HCT116 (cell line): ENCODE measurements around the gene UTS2B. TPM values are rescaled to one million over a fixed set of nuclear protein-coding genes. Genes with fewer than 3 reads are reported as not detected.

Experiments
- ATAC-seq: fragments of 200-7000 bp; cut with Tn5 transposase; 2 replicates; pipeline ENCODE4 v1.9.1; 2020; ENCODE audit warnings: mild to moderate bottlenecking, moderate library complexity
- BruUV-seq: library from RNA; stranded (reverse); fragments of 400-500 nt; replicated peaks from 2 replicates; lab custom pipeline; 2021; lab: Mats Ljungman, UMichigan
- CTCF ChIA-PET: fragments of 300-600 bp; sonication (Branson Sonifier 250); formaldehyde crosslinking; loops from one replicate; lab custom pipeline; 2021; ENCODE audit warnings: antibody characterized with exemption; lab: Charles Lee
- POLR2A ChIA-PET: fragments of 300-600, 350-600 bp; sonication (Branson Sonifier 250); formaldehyde crosslinking; loops from one replicate; lab custom pipeline; 2021; ENCODE audit warnings: antibody characterized with exemption; lab: Charles Lee
- RAD21 ChIA-PET, 2 experiments: fragments of 300-600 bp; sonication (Branson Sonifier 250); formaldehyde crosslinking; loops; one replicate each; lab custom pipeline; 2023; ENCODE audit warnings: low total read pairs in 2 of 2; ENCODE audit not compliant: uncharacterized antibody in 2 of 2, unreplicated experiment in 2 of 2, low non-redundant PET in 1 of 2; lab: Charles Lee
- DNase-seq: peaks from one replicate; pipeline ENCODE4 v3.0.0-alpha.2; 2010; ENCODE audit warnings: low read depth, low spot score
- H2AFZ ChIP-seq: fragments of 200-600 bp; shearing (Covaris generic), sonication (generic); 2 replicates; pipeline ENCODE4 v1.6.1; 2017; ENCODE audit warnings: low read depth, mixed run types, mixed read lengths, antibody characterized with exemption, low read length; ENCODE audit not compliant: poor library complexity, severe bottlenecking
- H3K27ac ChIP-seq: 2 replicates; pipeline ENCODE4 v1.5.1; 2012; ENCODE audit warnings: low read depth, low read length
- H3K27me3 ChIP-seq: fragments of 200-600 bp; sonication (generic); 2 replicates; pipeline ENCODE4 v1.6.1; 2016; ENCODE audit warnings: mixed run types, low read length, mixed read lengths; ENCODE audit not compliant: insufficient read depth
- H3K36me3 ChIP-seq, 2 experiments: fragments of 200-500 bp in 1 of 2; fragments of 200-600 bp in 1 of 2; sonication (Bioruptor generic) in 1 of 2; sonication (generic) in 1 of 2; 2 replicates each; pipeline versions ENCODE4 v1.5.1 to v1.6.1; 2014 to 2016; ENCODE audit warnings: low read length in 2 of 2, inconsistent platforms in 1 of 2, mixed read lengths in 1 of 2, mixed run types in 1 of 2; ENCODE audit not compliant: insufficient read depth in 2 of 2, control insufficient read depth in 1 of 2
- H3K4me1 ChIP-seq, 2 experiments: fragments of 200-600 bp in 1 of 2; sonication (generic) in 1 of 2; 2 replicates each; pipeline versions ENCODE4 v1.5.1 to v1.6.1; 2012 to 2017; ENCODE audit warnings: low read length in 2 of 2, inconsistent platforms in 1 of 2, mild to moderate bottlenecking in 1 of 2, mixed read lengths in 1 of 2, mixed run types in 1 of 2, moderate library complexity in 1 of 2; ENCODE audit not compliant: insufficient read depth in 2 of 2, control insufficient read depth in 1 of 2
- H3K4me2 ChIP-seq: fragments of 200-600 bp; sonication (generic); 2 replicates; pipeline ENCODE4 v1.6.1; 2017; ENCODE audit warnings: mixed run types, low read length, mixed read lengths
- H3K4me3 ChIP-seq, 2 experiments: fragments of 200-600 bp in 1 of 2; sonication (generic) in 1 of 2; replicated peaks in 1 of 2; 2 replicates each; pipeline ENCODE4 v1.5.1; 2011 to 2016; ENCODE audit warnings: low read length in 2 of 2, control low read depth in 1 of 2, low read depth in 1 of 2, mild to moderate bottlenecking in 1 of 2, mixed read lengths in 1 of 2, mixed run types in 1 of 2
- H3K79me2 ChIP-seq: fragments of 200-600 bp; sonication (generic); 2 replicates; pipeline ENCODE4 v1.6.1; 2017; ENCODE audit warnings: mild to moderate bottlenecking, mixed run types, low read length, moderate library complexity, mixed read lengths; ENCODE audit not compliant: insufficient read depth
- H3K9ac ChIP-seq: fragments of 200-600 bp; sonication (generic); 2 replicates; pipeline ENCODE4 v1.6.1; 2016; ENCODE audit warnings: low read length, mixed read lengths
- H3K9me2 ChIP-seq: fragments of 200-600 bp; sonication (generic), shearing (Covaris generic); 2 replicates; pipeline ENCODE4 v1.6.1; 2017; ENCODE audit warnings: mixed run types, mild to moderate bottlenecking, moderate library complexity; ENCODE audit not compliant: insufficient read depth
- H3K9me3 ChIP-seq, 2 experiments: fragments of 200-500 bp in 1 of 2; fragments of 200-600 bp in 1 of 2; sonication (Bioruptor generic) in 1 of 2; sonication (generic) in 1 of 2; 2 replicates each; pipeline ENCODE4 v1.6.1; 2014 to 2017; ENCODE audit warnings: low read length in 2 of 2, mixed read lengths in 2 of 2, inconsistent platforms in 1 of 2, low read depth in 1 of 2, mild to moderate bottlenecking in 1 of 2, mixed run types in 1 of 2, moderate library complexity in 1 of 2; ENCODE audit not compliant: control insufficient read depth in 1 of 2, insufficient read depth in 1 of 2
- H4K20me1 ChIP-seq: fragments of 200-600 bp; sonication (generic), shearing (Covaris generic); 2 replicates; pipeline ENCODE4 v1.6.1; 2017; ENCODE audit warnings: mixed run types, mild to moderate bottlenecking, moderate library complexity; ENCODE audit not compliant: insufficient read depth
- CBX3 ChIP-seq: IDR thresholded peaks from 2 replicates; pipeline ENCODE4 v1.6.1; 2012; ENCODE audit warnings: low read depth
- EGR1 ChIP-seq: IDR thresholded peaks from 2 replicates; pipeline ENCODE4 v1.6.1; 2012; ENCODE audit warnings: low read depth
- EZH2phosphoT487 ChIP-seq: fragments of 200-600 bp; IDR thresholded peaks from 2 replicates; pipeline ENCODE4 v1.6.1; 2018; ENCODE audit warnings: antibody characterized with exemption, borderline replicate concordance
- POLR2AphosphoS5 ChIP-seq: IDR thresholded peaks from 2 replicates; pipeline ENCODE4 v1.6.1; 2011; ENCODE audit warnings: mild to moderate bottlenecking, low read depth, low read length, moderate library complexity
- RAD21 ChIP-seq: IDR thresholded peaks from 2 replicates; pipeline ENCODE4 v1.6.1; 2012; ENCODE audit warnings: low read depth, mild to moderate bottlenecking
- intact Hi-C: fragments of 100-400 bp; cut with micrococcal nuclease; formaldehyde crosslinking; loops from 2 replicates; pipeline ENCODE4 v1.10.0; 2022
- total RNA-seq: library from RNA; stranded (reverse); gene quantifications from one replicate; pipeline ENCODE4 v1.2.1, GENCODE V29; 2021; ENCODE audit not compliant: unreplicated experiment
- TF ChIP-seq, protein P1 (sequence below), 3 experiments: fragments of 200-600 bp in 1 of 3; sonication (generic) in 1 of 3; IDR thresholded peaks in 2 of 3; conservative IDR thresholded peaks in 1 of 3; 2 replicates each; pipeline ENCODE4 v1.5.1; 2012 to 2017; ENCODE audit warnings: low read depth in 2 of 3, low read length in 2 of 3, antibody characterized with exemption in 1 of 3, borderline replicate concordance in 1 of 3, control low read depth in 1 of 3, mild to moderate bottlenecking in 1 of 3, mixed read lengths in 1 of 3, mixed run types in 1 of 3, moderate library complexity in 1 of 3; ENCODE audit not compliant: insufficient read depth in 1 of 3
- TF ChIP-seq, protein P2 (sequence below): IDR thresholded peaks from 2 replicates; pipeline ENCODE4 v1.6.1; 2012

Gene UTS2B
- total RNA-seq, 1 experiment from 2014 or later, result 0.59 TPM

DNA sequence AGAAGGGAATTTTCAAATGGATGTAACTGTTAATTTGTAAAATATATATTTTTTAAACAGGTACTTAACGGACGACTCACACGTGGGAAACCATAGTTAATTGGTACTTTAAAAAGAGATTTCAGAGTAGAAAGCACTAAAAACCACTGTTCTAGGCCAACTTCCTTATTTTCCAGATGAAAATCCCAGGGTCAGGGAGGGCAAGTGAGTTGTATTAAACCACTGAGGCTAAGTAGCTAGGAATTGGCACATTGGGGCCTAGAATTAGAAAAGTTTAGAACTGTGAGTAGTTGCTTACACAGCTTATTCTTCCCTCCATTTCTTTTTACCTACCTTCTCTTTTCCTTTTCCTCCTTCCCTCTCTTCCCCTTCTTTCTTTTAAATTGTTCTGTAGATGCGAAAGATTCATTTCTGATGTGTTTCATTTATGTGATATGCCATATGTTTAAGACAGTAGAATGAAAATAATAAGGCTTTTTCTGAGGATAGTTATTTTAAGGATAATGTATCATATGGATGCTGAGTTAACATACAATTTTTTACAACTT lies 4.1 kb upstream of the UTS2B start:
- Histone ChIP-seq H3K4me2 (peak overlapping the region; percentile 31), H3K27me3 (no peaks in the 10 kb centered on the region), H3K9ac (no peak overlapping the region), H4K20me1 (no peaks in the 10 kb centered on the region), H3K27ac (no peak overlapping the region), H3K4me3 (no peak overlapping the region), H2AFZ (no peak overlapping the region), H3K9me2 (no peaks in the 10 kb centered on the region), H3K9me3 (no peaks in the 10 kb centered on the region), H3K36me3 (no peaks in the 10 kb centered on the region), H3K79me2 (peaks cover 99% of the 10 kb centered on the region), H3K4me1 (peaks cover 64 to 92% of the 10 kb centered on the region in 2 experiments)
- CTCF ChIA-PET, result no interaction called here
- POLR2A ChIA-PET, result no interaction called here
- RAD21 ChIA-PET, result no interaction called here
- ATAC-seq (no peak), DNase-seq (no peak)
- no TSS peak for BruUV-seq
- intact Hi-C loops, result loop anchor here (5.0 kb wide), 1 partner anchor 87 kb away; no protein-coding TSS in a partner anchor
- TF ChIP-seq, protein P1, sequence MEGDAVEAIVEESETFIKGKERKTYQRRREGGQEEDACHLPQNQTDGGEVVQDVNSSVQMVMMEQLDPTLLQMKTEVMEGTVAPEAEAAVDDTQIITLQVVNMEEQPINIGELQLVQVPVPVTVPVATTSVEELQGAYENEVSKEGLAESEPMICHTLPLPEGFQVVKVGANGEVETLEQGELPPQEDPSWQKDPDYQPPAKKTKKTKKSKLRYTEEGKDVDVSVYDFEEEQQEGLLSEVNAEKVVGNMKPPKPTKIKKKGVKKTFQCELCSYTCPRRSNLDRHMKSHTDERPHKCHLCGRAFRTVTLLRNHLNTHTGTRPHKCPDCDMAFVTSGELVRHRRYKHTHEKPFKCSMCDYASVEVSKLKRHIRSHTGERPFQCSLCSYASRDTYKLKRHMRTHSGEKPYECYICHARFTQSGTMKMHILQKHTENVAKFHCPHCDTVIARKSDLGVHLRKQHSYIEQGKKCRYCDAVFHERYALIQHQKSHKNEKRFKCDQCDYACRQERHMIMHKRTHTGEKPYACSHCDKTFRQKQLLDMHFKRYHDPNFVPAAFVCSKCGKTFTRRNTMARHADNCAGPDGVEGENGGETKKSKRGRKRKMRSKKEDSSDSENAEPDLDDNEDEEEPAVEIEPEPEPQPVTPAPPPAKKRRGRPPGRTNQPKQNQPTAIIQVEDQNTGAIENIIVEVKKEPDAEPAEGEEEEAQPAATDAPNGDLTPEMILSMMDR (IDR thresholded peaks at IDR 0.05 in 2 of 3, conservative IDR thresholded peaks at IDR 0.05 in 1 of 3; ENCODE audit: borderline replicate concordance in 1 of 3, insufficient read depth in 1 of 3, low read depth in 2 of 3, low read length in 2 of 3), result no peak
- TF ChIP-seq EZH2phosphoT487, result no peak
- no peak for TF ChIP-seq RAD21
- TF ChIP-seq, protein P2, sequence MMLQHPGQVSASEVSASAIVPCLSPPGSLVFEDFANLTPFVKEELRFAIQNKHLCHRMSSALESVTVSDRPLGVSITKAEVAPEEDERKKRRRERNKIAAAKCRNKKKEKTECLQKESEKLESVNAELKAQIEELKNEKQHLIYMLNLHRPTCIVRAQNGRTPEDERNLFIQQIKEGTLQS, result no peak
- no peak for TF ChIP-seq EGR1
- no peak for TF ChIP-seq CBX3
- TF ChIP-seq POLR2AphosphoS5, result no peak
